Endothelial cell of hepatic sinusoid (primary cell): ENCODE measurements around the gene PRLR.
"Not testable (repeated sequence)": the region's sequence is repeated elsewhere in the genome, so short reads cannot be mapped to it uniquely, and the experiment has no call there.

Experiments used
- in situ Hi-C: cut with HindIII; loops from 2 replicates; pipeline ENCODE4 v1.10.0; 2017; ENCODE audit warnings: low sequenced_read_pairs

PRLR gene

GRCh38 chr5:35045280-35045679, 185.0 kb downstream of the PRLR start:
- in situ Hi-C loops = no loop called here

GRCh38 chr5:35044649-35045048, 185.6 kb downstream of the PRLR start:
- in situ Hi-C loops = no loop called here

GRCh38 chr5:35042781-35043180, 187.5 kb downstream of the PRLR start:
- in situ Hi-C loops = no loop called here

DNA sequence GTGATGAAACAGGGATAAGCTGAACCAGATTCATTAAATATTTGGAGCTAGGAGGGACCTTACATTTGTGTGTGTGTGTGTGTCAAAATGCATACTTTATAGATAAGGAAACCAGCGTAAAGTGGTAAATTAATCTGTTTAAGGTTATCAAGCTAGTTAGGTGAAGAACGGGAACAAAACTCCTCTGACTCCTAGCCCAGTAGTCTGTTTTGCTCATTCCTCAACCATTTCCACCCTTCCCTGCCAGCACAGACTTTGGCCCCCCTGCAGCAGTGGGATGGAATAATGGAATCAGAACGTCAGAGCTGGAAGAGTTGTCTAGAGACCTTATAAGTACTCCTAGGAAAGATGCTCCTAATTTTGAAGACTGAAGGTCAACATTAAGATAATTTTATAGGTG, 189.0 kb downstream of the PRLR start:
- in situ Hi-C loops = no loop called here

GRCh38 chr5:35038891-35039290, 191.4 kb downstream of the PRLR start:
- in situ Hi-C loops = no loop called here

- in situ Hi-C loops = no loop called here
Observed at GRCh38 chr5:35036536-35036935, 193.8 kb downstream of the PRLR start.

GRCh38 chr5:35035929-35036328, 194.4 kb downstream of the PRLR start:
- in situ Hi-C loops = not testable (repeated sequence)

DNA sequence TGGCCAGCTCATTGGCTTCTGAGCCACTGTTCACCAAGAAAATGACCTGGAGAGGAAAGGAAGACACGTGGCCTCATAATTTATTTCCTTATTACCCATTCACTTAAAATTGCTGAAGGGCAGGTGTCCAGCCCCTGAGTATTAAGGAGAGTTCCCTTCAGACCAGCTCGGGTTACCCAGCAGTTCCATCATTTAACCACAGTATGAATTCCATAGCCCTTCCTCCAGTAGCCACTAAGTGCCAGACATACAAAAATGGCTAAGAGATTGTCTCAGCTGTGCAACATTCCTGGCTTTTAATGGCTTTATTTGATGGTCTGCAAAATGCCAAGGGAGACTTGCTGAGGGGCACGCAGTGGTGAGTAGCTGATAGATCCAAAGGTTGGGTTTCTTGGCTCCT, 195.0 kb downstream of the PRLR start:
- in situ Hi-C loops = no loop called here

DNA sequence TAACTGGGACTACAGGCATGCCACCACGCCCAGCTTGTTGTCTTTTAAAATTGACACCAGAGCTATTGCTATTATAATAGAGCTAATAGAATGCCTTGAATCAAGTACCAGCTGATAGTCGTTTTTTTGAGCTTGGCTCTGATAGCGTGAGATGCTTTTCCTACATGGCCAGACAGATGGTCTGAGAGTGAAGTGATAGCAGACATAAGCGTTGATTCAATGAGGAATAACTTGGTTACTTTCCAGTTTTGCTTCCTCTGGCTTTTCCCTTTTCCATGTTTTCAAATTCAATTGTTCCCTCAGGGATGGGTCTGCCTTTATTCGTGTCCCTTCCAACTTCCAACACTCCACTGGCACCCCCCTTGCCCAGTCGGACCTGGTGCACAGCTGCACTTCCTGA, 197.9 kb downstream of the PRLR start:
- in situ Hi-C loops = no loop called here

GRCh38 chr5:35031276-35031675, 199.0 kb downstream of the PRLR start:
- in situ Hi-C loops = no loop called here

DNA sequence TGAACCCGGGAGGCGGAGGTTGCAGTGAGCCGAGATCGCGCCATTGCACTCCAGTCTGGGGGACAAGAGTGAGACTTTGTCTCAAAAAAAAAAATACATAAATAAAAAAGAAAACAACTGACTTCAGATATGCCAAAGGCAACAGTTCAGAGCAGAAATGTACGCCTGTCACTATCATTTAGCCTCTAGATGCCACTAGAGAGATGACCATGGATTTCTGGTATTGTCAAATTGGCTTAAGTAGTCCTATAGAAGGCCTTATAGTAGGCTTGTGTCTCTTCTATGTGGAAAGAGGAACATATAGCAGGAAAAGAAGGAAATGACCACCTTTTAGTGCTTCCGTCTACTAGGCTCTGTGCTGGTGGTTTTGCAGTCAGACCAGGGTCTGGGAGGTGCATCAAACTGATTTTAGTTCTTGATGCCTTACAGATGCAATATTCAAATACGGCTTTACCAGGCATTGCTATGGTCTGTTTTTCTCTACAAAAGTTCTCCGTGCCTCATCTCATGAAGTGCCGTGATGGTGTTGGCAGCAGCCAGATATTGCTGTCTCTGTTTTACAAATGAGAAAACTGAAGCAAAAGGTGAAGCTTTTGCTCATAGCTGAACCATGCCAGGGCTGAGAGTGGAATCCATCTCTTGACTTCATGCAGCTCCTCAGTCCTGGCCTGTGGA, 199.7 kb downstream of the PRLR start:
- in situ Hi-C loops = no loop called here

- in situ Hi-C loops = no loop called here
Observed at GRCh38 chr5:35029333-35029732, 201.0 kb downstream of the PRLR start.

- in situ Hi-C loops = no loop called here
Observed at GRCh38 chr5:35026941-35027340, 203.3 kb downstream of the PRLR start.

DNA sequence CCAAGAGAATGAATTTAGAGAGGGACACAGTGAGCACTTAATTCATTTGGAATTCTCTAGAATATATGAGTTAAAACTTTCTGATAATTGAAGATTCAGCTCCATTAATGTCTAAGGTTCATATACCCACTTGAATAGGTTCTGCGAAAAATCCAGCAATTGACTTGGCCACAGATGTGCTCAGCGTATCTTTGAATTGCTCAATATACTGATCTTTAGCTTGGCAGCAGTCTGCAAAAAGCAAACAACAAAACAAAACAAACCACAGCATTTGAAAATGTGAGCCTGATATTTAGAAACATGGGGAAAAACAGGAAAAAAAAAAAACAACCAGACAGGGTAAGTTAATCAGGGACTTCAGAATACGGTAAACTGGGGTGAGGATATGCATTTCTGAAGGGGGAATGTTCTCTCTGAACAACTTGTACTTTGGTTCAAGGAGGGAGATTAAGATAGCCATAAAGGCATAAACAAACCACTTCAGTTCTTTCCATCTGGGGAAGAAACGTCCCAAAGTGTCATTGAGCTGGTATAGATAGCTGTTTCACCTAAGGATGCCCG, 203.9 kb downstream of the PRLR start:
- in situ Hi-C loops = no loop called here

DNA sequence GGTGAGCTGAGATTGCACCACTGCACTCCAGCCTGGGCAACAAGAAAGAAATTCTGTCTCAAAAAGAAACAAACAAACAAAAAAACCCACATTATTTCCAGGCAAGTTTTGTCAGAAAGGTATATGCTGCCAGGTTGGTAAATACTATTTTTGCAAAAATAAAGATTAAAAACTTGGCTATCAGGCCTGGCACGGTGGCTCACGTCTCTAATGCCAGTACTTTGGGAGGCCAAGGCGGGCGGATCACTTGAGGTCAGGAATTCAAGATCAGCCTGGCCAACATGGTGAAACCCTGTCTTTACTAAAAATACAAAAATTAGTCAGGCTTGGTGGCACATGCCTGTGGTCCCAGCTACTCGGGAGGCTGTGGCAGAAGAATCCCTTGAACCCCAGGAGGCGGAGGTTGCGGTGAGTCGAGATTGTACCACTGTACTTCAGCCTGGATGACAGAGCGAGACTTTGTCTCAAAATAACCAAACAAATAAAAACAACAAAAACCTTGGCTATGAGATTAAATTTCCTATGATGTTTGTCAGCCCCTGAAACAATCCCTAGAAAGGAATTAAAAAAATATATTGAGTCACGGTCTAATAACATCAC, 205.3 kb downstream of the PRLR start:
- in situ Hi-C loops = no loop called here

DNA sequence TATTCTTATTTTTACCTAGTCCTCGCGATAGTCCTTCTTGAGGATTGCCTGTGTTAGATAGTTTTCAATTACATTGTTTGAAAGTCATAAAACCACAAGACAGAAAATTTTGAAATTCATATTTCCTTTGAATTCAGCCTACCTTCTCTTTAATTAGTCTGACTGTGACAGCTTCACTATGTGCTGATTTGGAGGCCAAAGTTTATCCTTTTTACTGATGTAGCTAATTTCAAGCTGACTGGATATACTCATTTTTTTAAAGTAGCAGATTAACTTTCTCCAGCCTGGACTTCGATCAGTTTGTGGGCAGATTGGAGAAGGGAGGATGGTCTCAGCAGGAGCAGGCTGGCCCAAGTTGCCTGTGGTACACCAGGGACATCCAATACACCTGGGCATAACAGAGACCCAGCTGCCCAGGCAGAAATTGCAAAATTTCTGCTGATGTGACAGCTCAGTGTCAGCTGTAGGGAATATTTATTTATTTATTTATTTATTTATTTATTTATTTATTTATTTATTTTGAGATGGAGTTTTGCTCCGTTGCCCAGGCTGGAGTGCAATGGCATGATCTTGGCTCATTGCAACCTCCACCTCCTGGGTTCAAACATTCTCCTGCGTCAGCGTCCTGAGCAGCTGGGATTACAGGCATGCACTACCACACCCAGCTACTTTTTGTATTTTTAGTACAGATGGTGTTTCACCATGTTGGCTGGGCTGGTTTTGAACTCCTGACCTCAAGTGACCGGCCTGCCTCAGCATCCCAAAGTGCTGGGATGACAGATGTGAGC, 206.7 kb downstream of the PRLR start:
- in situ Hi-C loops = no loop called here

- in situ Hi-C loops = no loop called here
Observed at GRCh38 chr5:35016174-35017051, 213.9 kb downstream of the PRLR start.

DNA sequence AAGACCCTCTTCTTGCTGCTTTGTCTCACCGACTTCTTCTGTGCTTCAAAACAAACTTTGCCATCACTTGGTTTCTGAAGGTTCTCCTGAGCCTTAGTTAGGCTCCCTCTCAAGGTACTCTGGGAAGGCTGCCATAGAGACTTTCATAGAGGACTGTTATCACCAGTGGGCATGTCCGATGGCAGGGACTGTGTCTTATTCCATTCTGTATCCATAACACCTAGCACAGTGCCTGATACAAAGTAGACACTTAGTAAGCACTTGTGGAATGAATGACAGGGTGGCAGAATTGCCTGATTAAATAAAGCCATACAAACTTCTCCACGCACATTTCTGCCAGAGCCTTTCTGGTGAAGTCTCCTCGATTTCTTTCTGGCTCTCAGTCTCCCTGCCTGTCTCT, 215.2 kb downstream of the PRLR start:
- in situ Hi-C loops = no loop called here

- in situ Hi-C loops = no loop called here
Observed at GRCh38 chr5:35012796-35013195, 217.5 kb downstream of the PRLR start.

- in situ Hi-C loops = no loop called here
Observed at GRCh38 chr5:35012365-35012764, 217.9 kb downstream of the PRLR start.

GRCh38 chr5:35010676-35011075, 219.6 kb downstream of the PRLR start:
- in situ Hi-C loops = no loop called here
